Immature natural killer cell (primary cell): ENCODE data around the gene NBAS. TPM values are rescaled to one million over a fixed set of nuclear protein-coding genes. Genes with fewer than 3 reads are reported as not detected.

ENCODE experiments used
- DNase-seq, 3 donors: peaks; one replicate each; pipeline ENCODE4 v3.0.0; 2022; ENCODE audit warnings: mixed read lengths in 1 of 3
- H3K27ac Mint-ChIP-seq, 6 donors: one replicate each; pipeline ENCODE4 v1.8.0; 2020; ENCODE audit warnings: mixed read lengths in 6 of 6, mild to moderate bottlenecking in 5 of 6, inconsistent platforms in 4 of 6, moderate library complexity in 3 of 6
- H3K27me3 Mint-ChIP-seq, 3 donors: one replicate each; pipeline ENCODE4 v1.8.0; 2020 to 2021; ENCODE audit warnings: low read depth in 3 of 3, mild to moderate bottlenecking in 3 of 3, mixed read lengths in 3 of 3, moderate library complexity in 3 of 3, inconsistent platforms in 1 of 3
- H3K36me3 Mint-ChIP-seq, 3 donors: one replicate each; pipeline ENCODE4 v1.8.0; 2020; ENCODE audit warnings: mixed read lengths in 3 of 3, inconsistent platforms in 2 of 3, mild to moderate bottlenecking in 2 of 3
- H3K4me1 Mint-ChIP-seq, 2 donors: one replicate each; pipeline ENCODE4 v1.8.0; 2020; ENCODE audit warnings: inconsistent platforms in 2 of 2, mild to moderate bottlenecking in 2 of 2, mixed read lengths in 2 of 2, moderate library complexity in 1 of 2
- H3K4me3 Mint-ChIP-seq, 5 donors: one replicate each; pipeline ENCODE4 v1.8.0; 2020; ENCODE audit warnings: mild to moderate bottlenecking in 5 of 5, mixed read lengths in 5 of 5, inconsistent platforms in 3 of 5, moderate library complexity in 3 of 5
- H3K9me3 Mint-ChIP-seq, 6 donors: one replicate each; pipeline ENCODE4 v1.8.0; 2020; ENCODE audit warnings: mild to moderate bottlenecking in 6 of 6, mixed read lengths in 6 of 6, inconsistent platforms in 4 of 6, moderate library complexity in 3 of 6
- polyA plus RNA-seq, 3 donors: library from polyadenylated mRNA; unstranded; fragments of 300-500 nt; fragmentation: Illumina TruSeq; gene quantifications; one replicate each; pipeline ENCODE4 v1.2.3, GENCODE V29; 2021

Gene NBAS
- polyA plus RNA-seq, 3 donors from 2014 or later: 10.8 to 21.0 (median 11.6) TPM

- no peaks in the 10 kb centered on the region for H3K4me1 Mint-ChIP-seq
- H3K4me3 Mint-ChIP-seq: no peak overlapping the region
- peaks cover 0 to 2% (median 0%) of the 10 kb centered on the region in 6 donors for H3K9me3 Mint-ChIP-seq
- H3K36me3 Mint-ChIP-seq: no peaks in the 10 kb centered on the region
- H3K27ac Mint-ChIP-seq: no peak overlapping the region
- DNase-seq: no peak
- H3K27me3 Mint-ChIP-seq: peaks cover 0 to 4% (median 3%) of the 10 kb centered on the region in 3 donors
Measured at GRCh38 chr2:15127301-15127700, 433.8 kb downstream of the NBAS start.

GRCh38 chr2:15126373-15126772, 434.8 kb downstream of the NBAS start:
- Mint-ChIP-seq H3K4me1 (no peaks in the 10 kb centered on the region), H3K36me3 (no peaks in the 10 kb centered on the region), H3K9me3 (peaks cover 0 to 2% (median 0%) of the 10 kb centered on the region in 6 donors), H3K27ac (no peak overlapping the region), H3K27me3 (peaks cover 0 to 4% (median 3%) of the 10 kb centered on the region in 3 donors), H3K4me3 (no peak overlapping the region)
- DNase-seq: no peak

- H3K36me3 Mint-ChIP-seq: no peaks in the 10 kb centered on the region
- no peaks in the 10 kb centered on the region for H3K9me3 Mint-ChIP-seq
- H3K27ac Mint-ChIP-seq: no peak overlapping the region
Measured at GRCh38 chr2:15122915-15123314, 438.2 kb downstream of the NBAS start.

GRCh38 chr2:15120631-15121030, 440.5 kb downstream of the NBAS start:
- H3K9me3 Mint-ChIP-seq: no peaks in the 10 kb centered on the region
- no peak overlapping the region for H3K4me3 Mint-ChIP-seq
- H3K36me3 Mint-ChIP-seq: no peaks in the 10 kb centered on the region

More at GRCh38 chr2:15122915-15123314, 438.2 kb downstream of the NBAS start:
- no peak for DNase-seq
- Mint-ChIP-seq H3K27me3 (peaks cover 0 to 4% (median 1%) of the 10 kb centered on the region in 3 donors), H3K4me1 (no peaks in the 10 kb centered on the region), H3K4me3 (no peak overlapping the region)

GRCh38 chr2:15119722-15120175, 441.4 kb downstream of the NBAS start:
- Mint-ChIP-seq H3K36me3 (no peaks in the 10 kb centered on the region), H3K9me3 (no peaks in the 10 kb centered on the region)

More at GRCh38 chr2:15120631-15121030, 440.5 kb downstream of the NBAS start:
- Mint-ChIP-seq H3K27me3 (peaks cover 0 to 4% (median 1%) of the 10 kb centered on the region in 3 donors), H3K4me1 (no peaks in the 10 kb centered on the region), H3K27ac (no peak overlapping the region)
- DNase-seq: no peak

GRCh38 chr2:15117409-15118050, 443.6 kb downstream of the NBAS start:
- H3K27me3 Mint-ChIP-seq: peaks cover 0 to 4% (median 3%) of the 10 kb centered on the region in 3 donors
- peaks cover 0 to 5% (median 0%) of the 10 kb centered on the region in 3 donors for H3K36me3 Mint-ChIP-seq
- no peak for DNase-seq
- H3K9me3 Mint-ChIP-seq: peaks cover 2 to 14% (median 3%) of the 10 kb centered on the region in 6 donors
- no peak overlapping the region for H3K27ac Mint-ChIP-seq
- H3K4me3 Mint-ChIP-seq: no peak overlapping the region
- H3K4me1 Mint-ChIP-seq: no peaks in the 10 kb centered on the region

More at GRCh38 chr2:15119722-15120175, 441.4 kb downstream of the NBAS start:
- H3K27ac Mint-ChIP-seq: no peak overlapping the region
- H3K4me1 Mint-ChIP-seq: no peaks in the 10 kb centered on the region
- peaks cover 0 to 4% (median 1%) of the 10 kb centered on the region in 3 donors for H3K27me3 Mint-ChIP-seq
- H3K4me3 Mint-ChIP-seq: no peak overlapping the region
- no peak for DNase-seq

Other genes starting within 250 kb of the NBAS start
- gene DDX1, start 30.5 kb upstream of the NBAS start, polyA plus RNA-seq: 10 to 100 TPM; 34.1 to 51.9 (median 47.9) TPM